ENCODE data around the gene OR52I1. TPM values are rescaled to one million over a fixed set of nuclear protein-coding genes. Genes with fewer than 3 reads are reported as not detected.

Gene OR52I1, protein sequence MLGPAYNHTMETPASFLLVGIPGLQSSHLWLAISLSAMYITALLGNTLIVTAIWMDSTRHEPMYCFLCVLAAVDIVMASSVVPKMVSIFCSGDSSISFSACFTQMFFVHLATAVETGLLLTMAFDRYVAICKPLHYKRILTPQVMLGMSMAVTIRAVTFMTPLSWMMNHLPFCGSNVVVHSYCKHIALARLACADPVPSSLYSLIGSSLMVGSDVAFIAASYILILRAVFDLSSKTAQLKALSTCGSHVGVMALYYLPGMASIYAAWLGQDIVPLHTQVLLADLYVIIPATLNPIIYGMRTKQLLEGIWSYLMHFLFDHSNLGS
- under 1 TPM in 1 of 4 donors, not detected in 3; 0.06 TPM for polyA plus RNA-seq (ENCODE audit: insufficient read length in 4 of 4)

DNA sequence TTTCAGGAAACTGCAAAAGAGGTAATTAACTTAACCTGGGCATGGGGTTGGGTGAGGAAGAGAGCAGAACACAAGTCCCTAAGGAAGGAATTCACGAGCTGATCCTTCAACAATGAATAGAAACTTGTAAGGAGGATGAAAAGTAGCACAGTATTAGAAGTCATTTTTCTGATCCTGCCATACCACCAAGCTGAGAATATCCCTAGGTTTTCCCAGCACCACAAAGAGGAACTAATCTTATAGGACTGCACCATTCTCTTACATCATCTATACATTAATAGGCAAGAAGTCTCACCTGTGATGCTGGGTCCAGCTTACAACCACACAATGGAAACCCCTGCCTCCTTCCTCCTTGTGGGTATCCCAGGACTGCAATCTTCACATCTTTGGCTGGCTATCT is at the start of gene OR52I1:
OR52I1 (plus strand) TSS at position 301 of the 400 bp plus-strand sequence; CDS start at position 301, 0 bp downstream.
- DNase-seq (ENCODE audit: low read depth in 4 of 4, low spot score in 3 of 4): no peak

DNA sequence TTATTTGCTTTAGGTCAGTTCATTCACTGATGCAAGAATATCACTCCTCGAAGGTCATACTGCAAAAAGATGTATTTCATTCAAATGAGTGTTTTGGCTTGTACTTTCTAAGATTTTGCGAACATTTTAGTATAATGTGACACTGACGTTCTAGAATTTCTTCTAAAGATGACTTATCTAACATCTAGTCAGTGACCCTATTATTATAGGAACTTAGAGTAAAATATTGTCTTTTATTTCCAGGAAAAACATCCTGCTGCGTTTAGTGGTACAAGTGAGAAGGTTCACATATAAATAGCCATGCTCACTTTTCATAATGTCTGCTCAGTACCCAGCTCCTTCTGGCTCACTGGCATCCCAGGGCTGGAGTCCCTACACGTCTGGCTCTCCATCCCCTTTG is 48.9 kb upstream of the OR52I1 start, which contains the start of gene OR52M1:
OR52M1 (plus strand) TSS at position 301 of the 400 bp plus-strand sequence; CDS start at position 301, 0 bp downstream.
- no peak for DNase-seq (ENCODE audit: low read depth in 4 of 4, low spot score in 3 of 4)

DNA sequence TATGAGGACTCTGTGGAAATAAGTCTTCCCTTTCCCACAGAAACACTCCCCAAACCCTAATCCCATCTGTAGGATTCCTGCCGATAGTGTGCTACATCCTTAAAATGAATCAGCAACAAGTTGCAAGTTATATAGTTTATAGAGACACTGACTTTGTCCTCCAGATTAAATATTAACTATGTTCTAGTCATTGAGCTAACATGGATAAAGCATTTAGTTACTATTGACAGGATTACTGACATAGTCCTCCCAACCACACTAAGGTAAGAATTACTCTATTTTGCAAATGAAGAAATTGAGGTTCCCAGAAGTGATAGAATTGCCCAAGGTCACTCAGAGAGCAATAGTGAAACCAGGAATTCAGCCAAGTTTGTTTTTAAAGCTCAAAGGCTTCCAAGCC is 47.0 kb upstream of the OR52I1 start:
- DNase-seq (ENCODE audit: low read depth in 4 of 4, low spot score in 3 of 4): no peak

DNA sequence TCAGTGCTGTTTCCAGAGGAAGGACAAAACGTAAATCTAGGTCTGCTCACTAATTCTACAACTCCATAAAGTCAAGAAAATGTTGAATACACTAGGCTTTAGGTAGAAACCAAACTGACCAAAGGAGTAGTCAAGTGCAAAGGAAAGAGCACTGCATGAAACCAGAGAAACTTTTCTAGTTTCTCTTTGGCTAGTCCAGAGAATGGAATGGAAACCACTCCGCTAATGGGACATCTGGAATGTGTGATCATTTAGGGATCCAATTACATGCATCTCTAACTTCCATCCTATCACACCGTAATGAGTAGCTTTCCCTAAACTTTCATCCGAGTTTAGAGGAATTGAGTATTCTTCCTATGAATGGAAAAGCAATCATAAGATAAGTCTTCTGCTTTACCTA is 46.4 kb upstream of the OR52I1 start:
- DNase-seq (ENCODE audit: low read depth in 4 of 4, low spot score in 3 of 4): no peak

DNA sequence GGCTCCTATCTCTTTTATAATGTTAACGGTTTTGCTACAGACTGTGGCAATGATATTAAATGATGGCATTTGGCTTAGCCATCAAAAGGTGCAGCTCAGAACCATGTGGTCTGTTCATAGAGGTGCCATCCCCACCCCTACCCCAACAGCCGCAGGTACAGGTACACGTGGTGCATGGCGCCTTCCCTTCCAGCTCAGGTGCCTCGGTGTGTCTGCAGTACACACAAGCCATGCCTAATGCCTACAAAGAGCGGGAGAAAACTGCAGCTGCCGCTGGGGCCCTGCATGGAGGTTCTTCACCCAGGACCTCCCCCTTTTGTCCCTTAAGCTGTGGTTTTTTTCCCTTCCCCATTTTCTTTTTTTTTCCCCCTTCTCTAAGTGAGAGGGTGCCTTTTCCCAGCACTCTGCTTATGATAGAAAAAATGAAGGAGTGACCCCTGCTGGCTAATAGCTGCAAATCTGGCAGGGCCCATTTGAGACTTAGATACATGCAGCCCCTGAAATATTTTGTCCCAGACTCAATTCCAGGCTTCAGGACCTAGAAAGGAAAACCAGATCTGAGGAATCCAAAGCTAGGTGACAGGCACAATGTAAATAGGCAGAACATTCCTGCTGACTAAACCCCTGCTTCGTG is 42.4 kb upstream of the OR52I1 start:
- no peak for DNase-seq (ENCODE audit: low read depth in 4 of 4, low spot score in 3 of 4)

DNA sequence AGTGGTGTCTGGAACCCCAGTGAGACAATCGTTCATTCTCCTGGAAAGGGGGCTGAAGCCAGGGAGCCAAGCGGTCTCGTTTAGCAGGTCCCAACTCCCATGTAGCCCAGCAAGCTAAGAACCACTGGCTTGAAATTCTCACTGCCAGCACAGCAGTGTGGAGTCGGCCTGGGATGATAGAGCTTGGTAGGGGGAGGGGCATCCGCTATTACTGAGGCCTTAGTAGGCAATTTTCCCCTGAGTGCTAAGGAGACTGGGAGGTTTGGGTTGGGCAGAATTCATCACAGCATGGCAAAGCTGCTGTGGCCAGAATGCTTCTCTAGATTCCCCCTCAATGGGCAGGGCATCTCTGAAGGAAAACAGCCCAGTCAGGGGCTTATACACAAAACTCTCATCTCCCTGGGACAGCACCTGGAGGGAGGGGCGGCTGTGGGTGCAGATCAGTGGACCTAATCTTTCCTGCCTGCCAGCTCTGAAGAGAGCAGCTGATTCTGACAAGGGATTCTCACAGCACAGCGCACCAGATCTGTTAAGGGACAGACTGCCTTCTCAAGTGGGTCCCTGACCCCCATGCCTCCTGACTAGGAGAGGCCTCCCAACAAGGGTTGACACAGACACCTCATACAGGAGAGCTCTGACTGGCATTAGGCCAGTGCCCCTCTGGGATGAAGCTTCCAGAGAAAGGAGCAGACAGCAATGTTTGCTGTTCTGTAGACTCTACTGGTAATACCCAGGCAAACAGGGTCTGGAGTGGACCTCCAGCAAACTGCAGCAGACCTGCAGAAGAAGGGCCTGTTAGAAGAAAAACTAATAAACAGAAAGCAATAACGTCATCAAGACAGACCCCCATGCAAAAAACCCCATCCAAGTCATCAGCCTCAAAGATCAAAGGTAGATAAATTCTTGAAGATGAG is 34.1 kb upstream of the OR52I1 start:
- DNase-seq (ENCODE audit: low read depth in 4 of 4, low spot score in 3 of 4): no peak

DNA sequence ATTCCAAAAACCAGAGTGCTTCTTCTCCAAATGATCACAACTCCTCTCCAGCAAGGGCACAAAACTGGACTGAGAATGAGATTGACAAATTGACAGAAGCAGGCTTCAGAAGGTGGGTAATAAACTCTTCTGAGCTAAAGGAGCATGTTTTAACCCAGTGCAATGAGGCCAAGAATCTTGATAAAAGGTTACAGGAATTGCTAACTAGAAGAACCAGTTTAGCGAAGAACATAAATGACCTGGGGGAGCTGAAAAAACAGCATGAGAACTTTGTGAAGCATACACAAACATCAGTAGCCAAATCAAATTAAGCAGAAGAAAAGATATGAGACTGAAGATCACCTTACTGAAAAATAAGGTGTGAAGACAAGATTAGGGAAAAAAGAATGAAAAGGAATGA is 33.4 kb upstream of the OR52I1 start:
- peak in 2 of 4 donors; percentile 17 to 24 for DNase-seq (ENCODE audit: low read depth in 4 of 4, low spot score in 3 of 4)

DNA sequence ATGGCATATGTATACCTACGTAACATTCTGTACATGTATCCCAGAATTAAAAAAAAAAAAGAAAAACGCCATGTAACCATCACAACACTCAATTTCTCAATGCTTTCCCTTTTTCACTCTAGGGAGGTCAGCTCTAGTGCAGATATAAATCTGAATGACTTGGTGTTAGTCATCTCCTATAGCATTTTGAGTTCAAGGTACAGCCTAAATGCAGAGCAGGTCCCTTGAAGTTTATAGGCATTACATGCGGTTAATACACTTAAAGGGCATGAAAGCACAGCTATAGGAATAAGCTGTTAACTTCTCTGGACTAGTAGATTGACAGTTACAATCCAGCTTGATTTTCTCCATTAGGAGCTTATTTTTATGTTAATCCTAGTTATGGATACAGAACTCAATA is 28.5 kb upstream of the OR52I1 start:
- no peak for DNase-seq (ENCODE audit: low read depth in 4 of 4, low spot score in 3 of 4)

DNA sequence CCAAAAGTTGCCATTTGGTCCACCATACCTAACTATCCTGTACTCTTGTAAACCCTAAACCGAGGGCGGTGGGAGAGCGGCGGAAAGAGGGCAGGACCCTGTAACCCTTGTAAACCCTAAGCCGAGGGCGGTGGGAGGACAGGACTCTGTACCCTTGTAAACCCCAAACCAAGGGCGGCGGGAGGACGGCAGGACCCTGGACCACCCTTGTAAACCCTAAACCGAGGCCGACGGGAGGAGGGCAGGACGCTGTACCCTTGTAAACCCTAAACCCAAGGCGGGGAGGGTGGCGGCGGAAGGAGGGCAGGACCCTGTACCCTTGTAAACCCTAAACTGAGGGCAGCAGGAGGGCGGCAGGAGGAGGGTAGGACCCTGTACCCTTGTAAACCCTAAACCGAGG is 24.8 kb upstream of the OR52I1 start:
- DNase-seq (ENCODE audit: low read depth in 4 of 4, low spot score in 3 of 4): no peak

DNA sequence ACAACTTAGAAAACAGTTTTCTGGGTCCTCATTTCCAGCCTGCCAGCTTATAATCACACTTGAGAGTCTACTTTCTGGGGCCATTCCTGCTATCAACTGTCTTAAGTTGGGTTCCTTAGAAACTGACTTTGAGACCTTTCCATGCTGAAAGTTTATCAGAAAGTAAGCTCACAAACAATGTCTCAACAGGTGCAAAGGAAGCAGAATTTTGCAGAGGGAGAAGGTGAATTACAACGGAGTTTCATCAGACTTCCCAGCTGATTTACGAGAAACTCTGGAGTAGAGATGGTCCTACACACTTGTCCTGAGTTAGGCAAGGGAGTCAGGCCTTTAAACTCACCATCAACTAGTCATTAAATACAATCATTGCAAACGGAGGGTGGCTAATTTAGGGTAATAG is 17.0 kb upstream of the OR52I1 start:
- DNase-seq (ENCODE audit: low read depth in 4 of 4, low spot score in 3 of 4): no peak

DNA sequence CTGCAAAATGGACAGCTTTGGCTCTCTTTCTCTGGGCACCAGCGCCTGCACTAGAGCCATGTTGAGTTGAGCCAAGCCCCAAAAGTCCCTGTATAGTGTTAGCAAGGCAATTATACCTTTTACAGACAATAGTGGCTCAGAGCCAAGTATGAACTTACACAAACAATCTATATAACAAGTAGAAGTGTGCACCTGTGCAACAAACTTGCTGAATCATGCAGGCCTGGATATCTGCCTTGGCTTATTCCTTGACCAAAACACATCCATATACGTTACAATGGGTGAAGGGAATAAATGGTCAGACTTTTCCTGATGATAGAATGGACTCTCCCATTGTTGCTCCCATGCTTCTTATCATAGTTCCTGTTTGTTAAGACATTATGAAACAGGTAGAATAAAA is 16.1 kb upstream of the OR52I1 start:
- DNase-seq (ENCODE audit: low read depth in 4 of 4, low spot score in 3 of 4): no peak

DNA sequence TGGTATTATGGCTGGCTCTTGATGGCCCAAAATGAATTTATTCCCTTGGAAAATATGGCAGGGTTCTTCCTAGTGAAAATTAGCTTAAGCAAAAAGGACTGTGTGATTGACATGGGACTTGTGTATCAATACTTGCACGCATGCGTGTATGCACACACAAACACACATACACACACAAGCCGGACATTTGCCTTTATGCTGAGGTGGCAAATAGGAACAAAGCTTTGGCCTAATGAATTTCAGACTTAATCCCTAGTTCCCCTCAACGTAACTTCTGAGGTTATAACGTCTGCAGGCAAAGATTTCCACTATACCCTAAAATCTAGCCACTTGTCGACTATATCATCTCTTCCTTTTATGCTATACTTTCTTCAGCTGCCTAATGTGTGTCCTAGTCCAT is 15.2 kb upstream of the OR52I1 start:
- DNase-seq (ENCODE audit: low read depth in 4 of 4, low spot score in 3 of 4): no peak

DNA sequence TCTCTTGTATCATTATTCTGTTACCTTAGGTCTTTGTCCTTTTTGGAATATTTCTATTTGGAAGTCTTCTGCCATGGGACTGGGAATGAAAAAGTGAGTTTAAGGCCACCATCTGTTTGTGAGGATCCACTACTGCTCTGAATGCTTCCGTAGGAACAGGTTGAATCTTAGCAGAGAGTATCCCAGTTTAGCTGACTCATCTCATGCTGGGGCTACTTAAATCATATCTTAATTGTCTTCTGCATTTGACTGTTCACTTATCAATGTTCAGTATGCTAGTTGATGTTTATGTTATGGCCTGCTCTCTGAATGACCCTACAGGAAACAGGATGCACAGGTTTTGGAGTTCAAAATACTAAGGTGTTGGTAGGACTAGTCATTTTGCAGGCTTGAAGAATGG is 13.7 kb upstream of the OR52I1 start:
- DNase-seq (ENCODE audit: low read depth in 4 of 4, low spot score in 3 of 4): no peak

DNA sequence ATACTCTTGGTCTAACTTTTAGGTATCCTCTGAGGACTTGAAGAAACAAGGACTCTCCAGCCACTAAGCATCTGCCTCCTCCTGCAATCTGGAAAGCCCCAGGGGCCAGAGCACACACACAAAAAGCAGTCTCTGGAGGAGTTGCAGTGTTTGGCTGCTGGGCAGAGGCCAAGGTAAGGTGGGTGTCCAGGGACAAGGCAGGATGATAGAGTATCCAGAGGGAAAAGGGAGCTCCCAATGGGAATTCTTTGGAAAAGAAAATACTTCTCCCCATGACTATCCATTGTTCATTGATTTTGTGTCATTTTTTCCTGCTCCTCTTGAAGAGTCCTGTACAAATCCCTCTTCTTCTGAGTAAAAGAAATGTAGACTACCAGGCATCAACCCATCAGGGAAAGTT is 12.4 kb upstream of the OR52I1 start, which contains the start of gene OR52I2:
OR52I2 (plus strand) TSS at position 301 of the 400 bp plus-strand sequence.
- DNase-seq (ENCODE audit: low read depth in 4 of 4, low spot score in 3 of 4): no peak

DNA sequence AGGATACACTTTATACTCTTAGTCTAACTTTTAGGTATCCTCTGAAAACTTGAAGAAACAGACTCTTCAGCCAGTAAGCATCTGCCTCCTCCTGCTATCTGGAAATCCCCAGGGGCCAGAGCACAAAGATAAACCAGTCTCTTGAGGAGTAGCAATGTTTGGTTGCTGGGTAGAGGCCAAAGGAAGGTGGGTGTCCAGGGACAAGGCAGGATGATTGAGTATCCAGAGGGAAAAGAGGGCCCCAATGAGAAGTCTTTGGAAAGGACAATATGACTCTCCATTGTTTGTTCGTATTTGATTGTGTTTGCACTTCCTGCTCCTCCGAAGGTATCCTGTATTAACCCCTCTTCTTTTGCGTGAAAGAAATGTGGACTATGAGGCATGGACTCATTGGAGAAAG is 4.8 kb upstream of the OR52I1 start:
- no peak for DNase-seq (ENCODE audit: low read depth in 4 of 4, low spot score in 3 of 4)

DNA sequence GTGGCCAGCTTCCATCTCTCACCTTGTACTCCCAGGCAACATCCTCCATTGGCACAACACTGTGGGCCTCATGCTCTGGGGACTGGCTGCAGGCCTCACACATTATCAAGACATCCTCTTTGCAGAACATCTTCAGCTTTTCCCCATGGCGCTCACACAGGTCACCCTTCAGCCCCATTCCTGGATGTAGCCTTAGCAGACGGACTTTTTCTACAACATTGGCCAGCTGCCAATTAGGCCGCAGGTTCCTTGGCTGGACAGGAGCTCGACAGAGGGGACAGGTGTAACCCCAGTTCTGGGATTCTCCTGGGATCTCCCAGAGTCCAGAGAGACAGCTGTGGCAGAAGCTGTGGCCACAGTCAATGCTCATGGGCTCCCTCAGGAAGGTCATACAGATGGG is 11.2 kb downstream of the OR52I1 start:
- no peak for DNase-seq (ENCODE audit: low read depth in 4 of 4, low spot score in 3 of 4)

DNA sequence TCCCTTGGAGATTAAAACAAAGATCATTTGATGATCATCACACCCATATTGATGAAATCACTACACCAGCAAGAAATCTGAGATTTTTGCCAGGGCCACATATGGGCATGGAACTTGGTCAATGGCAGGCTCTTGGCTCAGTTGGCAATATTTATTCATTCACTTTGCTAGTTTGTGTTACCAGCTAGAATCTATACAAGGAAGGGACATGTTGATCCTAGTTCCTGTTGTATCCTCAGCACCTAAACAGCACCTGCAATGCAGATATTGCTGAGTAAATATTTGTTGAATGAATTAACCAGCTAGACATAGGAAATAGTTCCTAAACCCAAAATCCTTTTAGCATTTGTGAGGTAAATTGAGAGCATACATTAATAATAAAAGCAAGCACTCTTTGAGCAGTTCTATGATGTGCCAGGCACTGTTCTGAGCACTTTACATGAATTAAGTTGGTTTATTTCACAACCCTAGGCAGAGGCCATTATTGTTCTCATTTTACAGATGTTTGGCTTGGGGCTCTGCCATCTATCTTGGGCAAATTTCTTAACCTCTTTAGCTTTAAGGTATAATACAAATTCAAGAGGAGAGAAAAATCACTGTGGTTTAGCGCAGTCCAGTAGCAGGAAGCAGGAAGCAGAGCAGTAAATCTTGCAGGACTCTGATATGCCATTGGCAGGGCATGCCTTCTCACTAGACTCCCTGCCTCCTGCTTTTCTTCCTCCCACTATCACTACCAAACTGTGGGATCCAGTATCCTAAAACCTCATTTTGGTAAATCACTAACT is 12.6 kb downstream of the OR52I1 start:
- no peak for DNase-seq (ENCODE audit: low read depth in 4 of 4, low spot score in 3 of 4)

DNA sequence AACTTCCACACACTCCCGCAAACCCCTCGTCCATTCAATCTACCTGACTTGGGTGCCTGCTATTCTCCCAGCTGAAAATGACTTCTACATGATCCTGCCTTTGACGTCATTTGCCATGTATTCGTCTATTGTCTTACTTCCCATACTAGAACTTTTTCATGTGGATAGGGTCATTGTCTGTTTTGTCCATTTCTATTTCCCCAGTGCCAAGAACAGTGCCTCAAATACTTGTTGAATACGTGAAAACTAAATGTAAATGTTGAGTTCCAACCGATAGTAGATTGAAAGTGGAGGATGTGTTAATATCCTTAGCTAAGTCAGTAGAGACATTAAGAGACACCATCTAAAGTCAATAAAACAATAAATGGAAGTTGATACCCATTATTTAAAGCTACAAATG is 13.3 kb downstream of the OR52I1 start:
- DNase-seq (ENCODE audit: low read depth in 4 of 4, low spot score in 3 of 4): no peak

DNA sequence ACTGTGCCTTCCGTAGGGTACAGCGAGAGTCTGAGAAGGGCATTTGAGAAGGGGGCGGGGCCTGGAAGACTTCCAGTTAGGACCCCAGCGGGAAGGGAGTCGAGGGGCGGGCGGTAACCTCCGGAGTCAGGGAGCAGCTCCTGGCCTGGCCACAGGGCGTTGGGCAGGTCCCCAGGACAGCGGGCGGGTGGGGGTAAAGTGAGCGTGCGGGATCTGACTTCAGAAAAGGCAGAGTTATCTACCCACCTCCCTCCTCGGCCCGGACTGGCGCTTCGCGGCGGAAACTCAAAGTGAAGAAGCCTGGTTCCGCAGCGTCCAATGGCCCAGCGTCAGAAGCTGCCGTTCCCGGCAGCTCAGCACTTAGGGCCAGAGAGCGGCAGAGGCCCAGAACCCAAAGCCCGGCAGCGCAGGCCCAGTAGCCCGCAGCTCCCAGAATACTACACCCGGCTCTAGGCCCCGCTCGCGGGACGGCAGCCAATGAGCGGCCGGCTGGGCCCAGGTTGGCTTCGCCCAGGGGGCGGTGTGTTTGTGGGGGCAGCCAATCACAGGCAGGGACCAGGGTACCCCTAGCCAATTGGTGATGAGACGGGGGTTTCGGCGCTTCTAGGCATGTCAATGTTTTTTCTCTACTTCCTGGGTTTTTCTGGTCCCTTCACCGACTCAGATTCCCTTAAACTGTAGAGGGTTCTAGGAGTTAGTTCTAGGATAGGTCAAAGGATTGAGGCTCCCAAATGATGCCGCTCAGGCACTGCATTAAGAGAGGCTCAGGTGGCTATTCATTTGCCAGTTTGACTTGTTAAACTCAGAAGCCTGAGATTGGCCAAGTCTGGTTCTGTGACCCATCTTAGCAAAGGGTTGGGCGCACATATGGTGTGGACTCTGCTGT is 14.2 kb downstream of the OR52I1 start, which contains the start of gene TRIM68:
TRIM68 (minus strand) TSS at position 451 of the 886 bp plus-strand sequence. CDS start 2,727 bp downstream, outside the sequence.
- DNase-seq (ENCODE audit: low read depth in 4 of 4, low spot score in 3 of 4): peak; percentile 83 to 89 (median 86)
